Measurements from ENCODE around the gene PDC. TPM values are rescaled to one million over a fixed set of nuclear protein-coding genes. Genes with fewer than 3 reads are reported as not detected.

The PDC gene
- total RNA-seq, 1 donor from 2014 or later = not detected

- DNase-seq (ENCODE audit: extremely low spot score in 2 of 2) = no peak
- H3K27me3 ChIP-seq = no peaks in the 10 kb centered on the region
- H3K36me3 ChIP-seq = no peaks in the 10 kb centered on the region
- TF ChIP-seq POLR2A (IDR thresholded peaks at IDR 0.05) (no peak), POLR2AphosphoS5 (IDR thresholded peaks at IDR 0.05; ENCODE audit: insufficient read depth in 1 of 2, low read depth in 1 of 2) (no peak)
- TF ChIP-seq, protein P1, sequence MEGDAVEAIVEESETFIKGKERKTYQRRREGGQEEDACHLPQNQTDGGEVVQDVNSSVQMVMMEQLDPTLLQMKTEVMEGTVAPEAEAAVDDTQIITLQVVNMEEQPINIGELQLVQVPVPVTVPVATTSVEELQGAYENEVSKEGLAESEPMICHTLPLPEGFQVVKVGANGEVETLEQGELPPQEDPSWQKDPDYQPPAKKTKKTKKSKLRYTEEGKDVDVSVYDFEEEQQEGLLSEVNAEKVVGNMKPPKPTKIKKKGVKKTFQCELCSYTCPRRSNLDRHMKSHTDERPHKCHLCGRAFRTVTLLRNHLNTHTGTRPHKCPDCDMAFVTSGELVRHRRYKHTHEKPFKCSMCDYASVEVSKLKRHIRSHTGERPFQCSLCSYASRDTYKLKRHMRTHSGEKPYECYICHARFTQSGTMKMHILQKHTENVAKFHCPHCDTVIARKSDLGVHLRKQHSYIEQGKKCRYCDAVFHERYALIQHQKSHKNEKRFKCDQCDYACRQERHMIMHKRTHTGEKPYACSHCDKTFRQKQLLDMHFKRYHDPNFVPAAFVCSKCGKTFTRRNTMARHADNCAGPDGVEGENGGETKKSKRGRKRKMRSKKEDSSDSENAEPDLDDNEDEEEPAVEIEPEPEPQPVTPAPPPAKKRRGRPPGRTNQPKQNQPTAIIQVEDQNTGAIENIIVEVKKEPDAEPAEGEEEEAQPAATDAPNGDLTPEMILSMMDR (IDR thresholded peaks at IDR 0.05) = no peak
- no peaks in the 10 kb centered on the region for H3K9me3 ChIP-seq
- no peaks in the 10 kb centered on the region for H3K4me1 ChIP-seq
- H3K4me3 ChIP-seq = no peak overlapping the region
- no peak overlapping the region for H3K27ac ChIP-seq
- intact Hi-C loops (cut with DNase I) = no loop called here
These were observed 37.9 kb upstream of the PDC start for GRCh38 chr1:186498695-186499389.

GRCh38 chr1:186498071-186498470 lies 37.2 kb upstream of the PDC start:
- no peak for TF ChIP-seq POLR2AphosphoS5 (IDR thresholded peaks at IDR 0.05; ENCODE audit: insufficient read depth in 1 of 2, low read depth in 1 of 2)
- TF ChIP-seq, protein P1 (IDR thresholded peaks at IDR 0.05) = no peak
- no peak for TF ChIP-seq POLR2A (IDR thresholded peaks at IDR 0.05)
- H3K4me1 ChIP-seq = no peaks in the 10 kb centered on the region
- no peaks in the 10 kb centered on the region for H3K36me3 ChIP-seq
- H3K9me3 ChIP-seq = no peaks in the 10 kb centered on the region
- intact Hi-C loops (cut with DNase I) = no loop called here
- H3K27me3 ChIP-seq = no peaks in the 10 kb centered on the region
- no peak for DNase-seq (ENCODE audit: extremely low spot score in 2 of 2)
- no peak overlapping the region for H3K27ac ChIP-seq
- H3K4me3 ChIP-seq = no peak overlapping the region

- Histone ChIP-seq H3K27me3 (no peaks in the 10 kb centered on the region), H3K4me1 (no peaks in the 10 kb centered on the region), H3K36me3 (no peaks in the 10 kb centered on the region), H3K9me3 (no peaks in the 10 kb centered on the region), H3K27ac (no peak overlapping the region), H3K4me3 (no peak overlapping the region)
- intact Hi-C loops (cut with DNase I) = no loop called here
- DNase-seq (ENCODE audit: extremely low spot score in 2 of 2) = no peak
- TF ChIP-seq POLR2AphosphoS5 (IDR thresholded peaks at IDR 0.05; ENCODE audit: insufficient read depth in 1 of 2, low read depth in 1 of 2) = no peak
- TF ChIP-seq, protein P1 (IDR thresholded peaks at IDR 0.05) = no peak
- no peak for TF ChIP-seq POLR2A (IDR thresholded peaks at IDR 0.05)
These were observed 36.7 kb upstream of the PDC start for GRCh38 chr1:186497651-186498050.

- Histone ChIP-seq H3K27me3 (no peaks in the 10 kb centered on the region), H3K27ac (no peak overlapping the region), H3K9me3 (no peaks in the 10 kb centered on the region), H3K36me3 (no peaks in the 10 kb centered on the region), H3K4me1 (no peaks in the 10 kb centered on the region), H3K4me3 (no peak overlapping the region)
- no peak for DNase-seq (ENCODE audit: extremely low spot score in 2 of 2)
- intact Hi-C loops (cut with DNase I) = no loop called here
- TF ChIP-seq POLR2A (IDR thresholded peaks at IDR 0.05) (no peak), POLR2AphosphoS5 (IDR thresholded peaks at IDR 0.05; ENCODE audit: insufficient read depth in 1 of 2, low read depth in 1 of 2) (no peak)
- TF ChIP-seq, protein P1 (IDR thresholded peaks at IDR 0.05) = no peak
These were observed 35.4 kb upstream of the PDC start for GRCh38 chr1:186496171-186496851.

DNA sequence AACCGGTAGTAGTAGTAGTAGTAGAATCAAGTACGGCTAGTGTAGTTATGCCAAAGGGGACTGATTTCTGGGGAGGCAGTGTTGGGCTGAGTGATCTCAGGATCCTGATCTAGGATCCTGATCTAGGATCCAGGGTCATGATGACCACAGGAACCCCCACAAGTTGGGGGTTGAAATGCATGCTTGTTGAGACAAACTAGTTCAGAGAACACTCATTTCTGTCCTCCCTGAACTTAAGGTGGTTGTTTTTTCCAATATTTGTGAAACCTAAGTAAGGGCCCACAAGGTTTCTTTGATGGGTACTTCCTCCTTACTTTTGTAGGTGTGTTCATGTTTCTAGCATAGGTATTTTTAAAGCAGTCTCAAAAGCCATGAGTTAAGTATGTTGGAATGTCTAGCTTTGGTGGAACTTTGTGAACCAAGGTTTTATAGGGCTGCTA lies 33.9 kb upstream of the PDC start:
- intact Hi-C loops (cut with DNase I) = no loop called here
- Histone ChIP-seq H3K36me3 (no peaks in the 10 kb centered on the region), H3K4me1 (no peaks in the 10 kb centered on the region), H3K9me3 (no peaks in the 10 kb centered on the region), H3K4me3 (no peak overlapping the region), H3K27me3 (no peaks in the 10 kb centered on the region), H3K27ac (no peak overlapping the region)
- TF ChIP-seq, protein P1 (IDR thresholded peaks at IDR 0.05) = no peak
- TF ChIP-seq POLR2A (IDR thresholded peaks at IDR 0.05) (no peak), POLR2AphosphoS5 (IDR thresholded peaks at IDR 0.05; ENCODE audit: insufficient read depth in 1 of 2, low read depth in 1 of 2) (no peak)
- DNase-seq (ENCODE audit: extremely low spot score in 2 of 2) = no peak

All from vagina (tissue), 2 donors.